ENCODE data around the gene TSPAN5.

GRCh38 chr4:98516441-98517217 lies 141.8 kb downstream of the TSPAN5 start:
- TF ChIP-seq, protein P1, sequence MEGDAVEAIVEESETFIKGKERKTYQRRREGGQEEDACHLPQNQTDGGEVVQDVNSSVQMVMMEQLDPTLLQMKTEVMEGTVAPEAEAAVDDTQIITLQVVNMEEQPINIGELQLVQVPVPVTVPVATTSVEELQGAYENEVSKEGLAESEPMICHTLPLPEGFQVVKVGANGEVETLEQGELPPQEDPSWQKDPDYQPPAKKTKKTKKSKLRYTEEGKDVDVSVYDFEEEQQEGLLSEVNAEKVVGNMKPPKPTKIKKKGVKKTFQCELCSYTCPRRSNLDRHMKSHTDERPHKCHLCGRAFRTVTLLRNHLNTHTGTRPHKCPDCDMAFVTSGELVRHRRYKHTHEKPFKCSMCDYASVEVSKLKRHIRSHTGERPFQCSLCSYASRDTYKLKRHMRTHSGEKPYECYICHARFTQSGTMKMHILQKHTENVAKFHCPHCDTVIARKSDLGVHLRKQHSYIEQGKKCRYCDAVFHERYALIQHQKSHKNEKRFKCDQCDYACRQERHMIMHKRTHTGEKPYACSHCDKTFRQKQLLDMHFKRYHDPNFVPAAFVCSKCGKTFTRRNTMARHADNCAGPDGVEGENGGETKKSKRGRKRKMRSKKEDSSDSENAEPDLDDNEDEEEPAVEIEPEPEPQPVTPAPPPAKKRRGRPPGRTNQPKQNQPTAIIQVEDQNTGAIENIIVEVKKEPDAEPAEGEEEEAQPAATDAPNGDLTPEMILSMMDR (IDR thresholded peaks at IDR 0.05; ENCODE audit: poor library complexity) = no peak
- TF ChIP-seq EZH2 (IDR thresholded peaks at IDR 0.05; ENCODE audit: borderline replicate concordance) (no peak), EZH2phosphoT487 (IDR thresholded peaks at IDR 0.05; ENCODE audit: low read depth, severe bottlenecking, unreplicated experiment) (no peak)

Data from hepatocyte (in vitro differentiated cells).